HG02981 (cell line): ENCODE results near the gene ASTN2.

Experiments
- ATAC-seq: cut with Tn5 transposase; IDR thresholded peaks from one replicate; pipeline ENCODE4 v1.9.1; 2021; ENCODE audit warnings: mild to moderate bottlenecking, moderate library complexity; ENCODE audit not compliant: unreplicated experiment

ASTN2 gene

DNA sequence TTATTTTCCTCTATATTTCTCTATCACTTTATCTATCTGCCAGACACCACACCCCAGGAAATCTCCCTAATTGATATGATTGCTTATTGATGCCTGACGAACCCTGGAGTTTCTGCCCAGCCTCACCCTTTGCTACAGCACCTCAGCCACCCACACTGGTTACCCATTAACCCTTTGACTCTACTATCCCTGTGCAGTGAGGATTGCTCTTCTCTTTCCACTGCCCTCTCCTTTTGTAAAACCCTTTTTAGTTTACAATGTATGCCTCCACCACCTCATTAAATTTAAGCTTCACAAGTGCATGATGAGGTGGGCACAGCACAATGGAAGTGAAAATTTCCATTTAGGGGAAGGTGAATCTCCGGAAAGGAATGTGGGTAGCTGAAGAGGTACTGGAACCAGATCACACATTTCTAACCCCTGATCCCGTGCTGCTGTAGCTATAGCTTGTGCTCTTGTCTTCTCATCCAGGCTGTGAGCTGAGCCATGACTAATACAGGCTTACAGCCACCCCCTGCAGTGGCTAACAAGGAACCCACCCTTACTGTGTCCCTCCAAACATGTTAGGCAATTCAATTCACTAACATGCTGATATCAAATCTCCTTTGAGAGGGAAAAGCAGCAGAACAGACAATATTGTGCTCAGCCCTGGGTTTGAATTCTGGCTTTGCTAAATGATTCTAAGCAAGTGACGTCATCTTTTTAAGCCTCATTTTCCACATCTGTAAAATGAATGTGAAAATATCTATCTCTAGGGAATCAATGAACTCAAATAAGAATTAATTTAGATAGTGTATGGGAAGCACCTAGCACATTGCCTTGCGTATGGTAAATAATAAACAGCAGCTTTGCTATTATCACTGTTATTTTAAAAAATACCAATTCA lies 914.6 kb downstream of the ASTN2 start:
- ATAC-seq: no peak

DNA sequence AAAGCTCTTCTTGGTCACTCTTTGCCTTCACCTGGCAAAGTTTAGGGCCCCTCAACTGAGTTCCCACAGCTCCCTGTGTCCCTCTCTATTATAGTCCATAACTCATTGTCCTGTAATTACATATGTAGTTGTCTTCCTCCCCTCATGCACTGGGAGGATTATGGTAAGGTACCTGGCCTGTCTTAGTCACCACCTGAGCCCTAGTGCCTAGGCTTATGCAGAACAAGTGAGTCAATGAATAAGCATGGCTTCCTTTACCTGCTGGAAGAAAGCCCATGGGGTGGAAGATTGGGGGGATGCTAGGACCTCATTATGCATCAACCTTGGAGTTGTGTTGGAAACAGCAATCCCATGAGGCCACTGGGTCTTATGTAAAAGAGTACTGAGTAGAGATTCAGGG lies 915.4 kb downstream of the ASTN2 start:
- ATAC-seq: no peak

DNA sequence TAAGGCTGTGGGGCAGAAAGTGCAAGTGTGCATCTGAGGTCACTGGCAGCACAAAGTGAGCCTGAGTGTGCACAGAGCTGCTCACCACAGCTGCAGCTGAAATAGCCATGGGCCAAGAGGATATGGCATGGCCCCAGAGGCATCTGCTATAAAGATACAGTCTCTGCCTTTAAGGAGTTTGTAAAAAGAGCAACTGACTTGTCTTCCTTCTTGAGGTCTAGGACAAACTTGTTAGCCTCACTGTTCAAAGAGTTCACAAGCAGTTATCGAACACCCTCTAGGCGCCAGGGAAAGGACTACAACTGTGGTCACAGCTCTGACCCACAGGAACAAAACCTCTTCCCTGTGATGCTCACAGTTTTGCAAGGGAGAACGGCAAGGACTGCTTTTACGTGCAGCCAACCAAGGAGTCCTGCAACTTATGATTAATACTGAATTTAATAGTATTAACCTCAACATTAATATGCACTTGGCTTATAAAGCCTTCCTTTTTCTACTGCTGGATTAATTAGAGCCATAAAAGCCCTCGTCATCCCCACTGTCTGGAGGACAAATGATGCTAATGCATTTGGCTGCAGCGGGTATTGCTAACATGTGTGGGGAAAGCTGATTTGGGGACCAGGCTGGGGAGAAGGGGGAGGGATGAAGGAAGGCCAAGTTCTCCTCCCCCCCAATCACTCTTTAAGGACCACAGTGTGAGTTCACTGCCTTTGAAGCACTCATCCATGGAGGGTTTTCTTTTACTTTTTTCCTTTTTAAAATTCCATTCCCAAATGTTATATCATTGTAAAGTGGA lies 917.6 kb downstream of the ASTN2 start:
- ATAC-seq: no peak

DNA sequence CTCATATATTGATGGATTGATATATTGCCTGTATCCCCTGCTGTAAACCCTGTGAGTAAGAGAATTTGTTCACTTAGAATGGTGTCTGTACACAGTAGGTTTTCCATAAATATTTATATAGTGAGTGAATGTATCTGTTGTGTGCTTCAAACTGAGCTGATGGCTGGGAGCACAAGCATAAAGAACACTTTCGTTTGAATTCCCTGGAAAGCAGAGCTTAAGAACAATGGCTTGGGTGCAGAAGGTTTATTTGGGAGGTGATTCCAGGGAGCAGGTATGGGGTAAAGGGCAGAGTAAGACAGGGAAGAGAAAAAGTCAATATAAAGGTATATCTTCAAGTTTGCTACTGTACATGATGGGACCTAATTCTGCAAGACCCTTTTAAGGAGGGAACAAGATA lies 918.7 kb downstream of the ASTN2 start:
- no peak for ATAC-seq

DNA sequence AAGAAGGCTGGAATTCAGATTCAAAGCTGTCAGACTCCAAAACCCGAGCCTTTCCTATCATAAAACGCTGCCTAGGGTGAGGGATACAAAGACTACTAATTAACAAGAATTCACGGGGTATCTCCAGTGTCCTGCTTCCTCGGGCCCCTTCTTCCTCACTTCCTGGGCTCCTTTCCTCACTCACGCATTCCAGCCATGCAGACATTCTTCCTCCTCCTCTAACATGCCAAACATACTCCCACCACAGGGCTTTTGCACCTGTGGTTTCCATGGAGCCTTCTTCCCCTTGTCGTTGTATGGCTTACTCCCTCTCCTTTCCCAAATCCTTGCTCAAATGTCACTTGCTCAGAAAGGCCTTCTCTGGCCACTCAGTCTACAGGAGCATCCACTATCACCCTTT lies 919.1 kb downstream of the ASTN2 start:
- ATAC-seq: no peak

DNA sequence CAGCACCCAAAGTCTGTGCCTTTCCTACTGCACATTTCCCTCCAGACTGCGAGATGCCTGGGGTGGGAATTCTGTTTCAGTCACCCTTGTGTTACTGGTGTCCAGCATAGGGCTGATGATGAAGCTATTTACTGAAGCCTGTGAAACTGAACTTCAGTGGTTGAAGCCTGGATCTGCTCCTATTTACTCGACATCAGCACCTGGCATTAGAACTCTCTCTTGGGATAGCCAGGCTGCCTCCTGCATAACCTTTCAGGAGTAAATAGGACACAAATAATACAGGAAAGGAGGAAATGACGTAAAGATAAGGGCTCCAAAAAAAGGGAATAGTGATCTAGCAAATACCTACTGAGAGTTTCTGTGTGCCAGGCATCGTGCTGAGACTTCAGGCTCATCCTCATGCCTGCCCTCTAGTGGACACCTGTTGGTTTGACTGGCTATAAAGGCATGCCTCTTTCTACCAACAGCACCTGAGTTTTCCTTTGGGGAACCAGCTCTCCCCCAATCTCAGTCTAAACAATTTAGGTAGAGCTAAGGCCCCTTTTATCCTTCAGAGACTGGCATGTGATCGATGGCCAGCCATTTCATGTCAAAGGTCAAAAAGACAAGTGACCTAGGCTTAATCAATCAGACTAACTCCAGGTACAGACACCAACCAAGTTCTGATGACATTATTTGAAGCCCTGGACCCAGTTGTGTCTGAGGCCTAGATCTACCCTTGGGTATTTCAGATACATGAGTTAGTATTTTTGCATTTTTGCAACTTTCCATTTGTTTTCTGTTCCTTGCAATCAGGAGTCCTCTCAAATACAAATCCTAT lies 919.8 kb downstream of the ASTN2 start:
- no peak for ATAC-seq

DNA sequence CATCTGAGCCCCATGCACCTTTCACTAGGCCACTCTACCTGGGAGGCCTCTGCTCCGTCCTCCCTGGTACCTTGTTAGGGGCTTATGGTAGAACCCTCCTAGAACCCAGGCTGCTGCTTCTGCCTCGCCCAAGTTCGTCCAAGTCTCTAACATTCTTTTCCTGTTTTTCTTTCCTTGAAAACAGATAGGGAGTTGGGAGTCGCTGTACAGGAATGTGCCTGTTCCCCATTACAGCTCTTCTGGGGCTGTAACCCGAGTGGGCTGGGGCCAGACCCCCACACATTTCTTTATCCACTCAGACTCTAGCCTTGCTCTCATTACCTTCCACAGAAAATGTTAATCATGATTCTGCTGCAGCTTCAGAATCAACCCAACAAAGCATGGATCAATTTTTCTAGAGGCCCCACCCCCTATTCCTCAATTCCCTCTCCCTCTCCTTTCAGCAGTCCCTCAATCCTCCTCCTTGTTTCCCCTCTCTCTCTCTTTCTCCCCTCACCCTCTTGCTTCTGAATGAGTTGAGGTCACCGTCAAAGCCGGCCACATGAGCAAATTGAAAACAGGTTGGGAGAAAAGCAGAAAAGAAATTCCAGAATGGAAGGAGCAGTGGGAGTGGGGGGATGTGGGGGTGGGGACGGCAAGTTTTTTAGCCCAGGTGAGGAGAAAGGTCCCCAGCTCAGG lies 921.5 kb downstream of the ASTN2 start:
- no peak for ATAC-seq

DNA sequence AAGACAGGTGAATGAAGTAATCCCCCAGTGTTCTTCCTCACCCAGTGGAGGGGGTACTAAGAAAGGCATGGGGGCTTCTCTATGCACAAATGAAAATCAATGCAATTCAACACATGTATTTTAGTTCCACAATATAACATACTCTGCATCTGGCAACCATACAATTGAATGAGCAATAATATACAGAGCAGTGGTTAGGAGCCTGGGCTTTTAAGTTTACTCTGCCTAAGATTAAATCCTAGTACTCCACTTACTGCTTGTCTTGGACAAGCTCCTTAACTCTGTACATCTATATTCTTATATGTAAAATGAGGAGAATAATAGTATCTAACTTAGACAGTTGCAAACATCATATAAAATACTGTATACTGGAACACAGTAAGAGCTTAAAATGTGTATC lies 923.2 kb downstream of the ASTN2 start:
- ATAC-seq: no peak

DNA sequence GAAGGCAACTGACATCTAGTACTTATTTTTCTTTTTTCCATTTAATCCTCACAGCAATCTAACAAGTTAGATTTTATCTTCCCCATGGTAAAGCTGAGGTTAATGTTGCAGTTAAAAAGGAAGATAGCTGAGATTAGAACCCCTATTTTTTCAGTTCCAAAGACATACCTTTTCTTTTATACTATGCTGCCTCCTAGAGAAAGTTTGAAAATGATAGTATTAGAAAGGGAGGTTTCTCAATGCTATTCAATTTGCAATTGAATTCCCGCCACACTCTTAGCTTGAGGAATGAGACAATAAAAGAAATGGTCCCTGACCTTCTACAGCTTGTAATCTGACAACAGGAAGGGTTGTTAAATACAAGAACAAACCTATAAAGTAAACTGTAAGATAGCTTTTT lies 923.6 kb downstream of the ASTN2 start:
- no peak for ATAC-seq

DNA sequence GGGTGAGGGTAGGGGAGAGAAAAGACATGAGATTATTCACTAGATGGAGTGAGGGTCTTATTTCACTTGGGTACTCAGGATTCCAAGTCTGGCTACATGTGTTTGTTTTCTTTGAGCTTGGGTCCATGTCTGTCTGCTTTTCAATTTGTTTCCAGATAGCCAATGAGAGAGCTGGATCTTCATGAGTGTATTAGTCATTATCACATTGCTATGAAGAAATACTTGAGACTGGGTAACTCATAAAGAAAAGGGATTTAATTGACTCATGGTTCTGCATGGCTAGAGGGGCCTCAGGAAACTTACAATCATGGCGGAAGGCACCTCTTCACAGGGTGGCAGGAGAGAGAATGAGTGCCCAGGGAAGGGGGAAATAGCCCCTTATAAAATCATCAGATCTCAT lies 924.5 kb downstream of the ASTN2 start:
- ATAC-seq: no peak

DNA sequence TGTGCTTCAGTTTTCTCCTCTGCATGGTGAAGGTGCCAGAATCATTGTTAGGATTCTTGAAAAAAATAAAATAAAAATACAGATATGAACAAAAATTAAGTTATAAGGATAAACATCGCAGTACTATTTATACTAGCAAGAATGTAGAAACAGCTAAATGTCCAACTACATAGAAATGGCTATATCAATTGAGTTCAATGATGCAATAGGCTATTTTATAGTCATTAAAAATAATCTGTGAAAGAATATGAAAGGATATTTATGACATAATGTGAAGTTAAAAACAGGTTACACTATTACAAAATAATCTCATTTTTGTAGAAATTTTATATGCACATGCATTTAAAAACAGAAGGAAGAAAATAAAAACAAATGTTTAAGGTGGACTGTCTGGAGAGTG lies 926.5 kb downstream of the ASTN2 start:
- ATAC-seq: no peak

DNA sequence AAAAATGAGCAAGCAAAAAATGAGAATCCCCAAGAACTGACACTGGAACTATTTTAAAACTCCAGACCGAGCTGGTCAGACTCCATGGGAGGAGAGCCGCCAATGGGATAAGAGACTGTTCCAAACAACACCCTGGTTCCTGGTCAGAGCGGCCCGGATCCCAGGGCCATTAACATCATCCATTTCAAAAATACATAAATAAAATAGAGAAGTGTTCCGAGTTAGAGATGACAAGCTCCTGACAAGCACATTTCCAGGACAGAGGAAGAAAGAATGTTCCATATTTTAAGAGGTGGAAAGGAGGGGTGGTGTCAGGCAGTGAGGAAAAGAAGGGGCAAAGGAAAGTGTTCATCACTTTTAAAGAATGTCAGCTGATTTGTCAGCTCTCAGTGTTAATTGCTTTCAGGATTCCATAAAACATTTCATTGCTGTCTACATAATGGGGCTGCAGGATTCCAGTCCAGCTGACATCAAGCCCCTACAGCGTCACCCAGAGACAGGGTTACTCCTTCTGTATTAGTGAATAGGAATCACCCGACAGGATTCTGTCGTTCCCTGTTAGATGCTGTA lies 930.3 kb downstream of the ASTN2 start:
- no peak for ATAC-seq

DNA sequence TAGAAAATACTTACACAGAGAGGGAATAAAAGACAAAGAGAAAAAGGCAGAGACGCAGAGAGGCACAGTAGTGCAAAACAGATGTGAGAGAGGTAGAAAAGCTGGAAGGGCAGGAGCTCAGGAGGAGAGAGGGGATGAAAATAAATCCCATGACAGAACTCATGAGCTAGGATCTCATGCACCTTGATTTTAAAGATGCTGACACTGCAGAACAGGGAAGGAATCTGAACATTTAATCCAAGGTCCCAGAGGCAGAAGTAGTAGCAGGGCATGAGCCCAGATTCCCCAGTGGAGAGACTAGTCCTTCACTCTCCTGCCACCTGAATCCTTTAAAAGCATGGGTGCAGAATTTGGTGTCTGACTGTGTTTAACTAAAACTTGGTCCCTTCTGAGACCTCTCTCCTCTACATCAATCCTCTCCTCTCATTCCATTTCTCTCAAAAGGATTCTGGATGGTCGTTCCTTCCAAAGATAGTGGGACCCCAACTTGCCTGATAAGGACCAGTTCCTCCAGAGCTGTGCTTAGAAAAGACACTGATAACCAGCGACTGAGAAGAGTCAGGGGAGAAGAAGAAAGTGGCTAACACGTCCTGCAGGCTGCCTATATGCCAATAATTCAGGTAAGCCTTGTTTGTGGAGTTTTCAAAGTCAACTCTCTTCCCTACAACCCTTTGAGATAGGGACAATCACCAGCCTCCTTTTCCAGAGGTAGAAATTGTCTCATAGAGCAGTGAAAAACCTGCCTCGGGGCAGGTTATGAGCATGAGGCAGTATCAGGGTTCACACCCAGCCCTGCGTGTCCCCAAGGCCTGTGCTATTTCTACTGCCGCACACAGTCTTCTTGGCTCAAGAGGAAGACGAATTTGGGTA lies 931.0 kb downstream of the ASTN2 start:
- no peak for ATAC-seq

DNA sequence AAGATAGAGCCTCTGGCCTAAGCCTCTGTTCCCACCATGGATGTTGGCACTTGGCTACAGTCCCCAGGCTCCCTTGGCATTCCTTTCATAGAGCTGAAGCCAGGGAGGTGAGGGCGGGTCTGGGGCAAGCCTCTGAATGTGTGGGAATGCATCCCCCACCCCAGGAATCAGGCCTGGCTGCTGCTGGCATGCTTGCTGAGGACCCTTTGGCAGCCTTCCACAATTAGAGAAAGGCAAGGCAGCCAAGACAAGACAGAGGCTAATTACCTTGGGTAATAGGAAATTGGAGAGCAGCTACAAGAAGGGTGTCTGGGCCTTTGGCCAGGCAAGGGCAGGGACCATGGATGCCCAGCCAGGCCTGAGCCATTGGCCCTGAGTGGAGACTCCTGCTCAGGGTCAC lies 932.1 kb downstream of the ASTN2 start:
- ATAC-seq: no peak

DNA sequence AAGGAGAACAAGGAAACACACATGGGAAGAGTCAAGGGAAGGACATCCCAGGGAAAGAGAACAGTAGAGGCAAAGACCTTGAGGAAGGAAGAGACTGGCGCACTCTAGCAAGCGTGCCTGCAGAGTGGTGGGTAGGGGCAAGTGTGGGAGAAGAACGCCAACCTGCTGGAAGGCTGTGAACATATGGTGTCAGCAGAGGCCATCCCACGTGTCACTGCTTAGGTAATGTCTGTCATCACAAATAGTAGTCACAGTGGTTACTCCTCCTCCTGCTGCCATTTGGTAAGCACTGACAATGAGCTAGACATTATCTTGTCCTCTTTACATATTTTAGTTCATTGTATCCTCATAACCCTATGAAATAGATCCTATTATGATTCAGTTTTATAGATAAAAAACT lies 934.2 kb downstream of the ASTN2 start:
- no peak for ATAC-seq

DNA sequence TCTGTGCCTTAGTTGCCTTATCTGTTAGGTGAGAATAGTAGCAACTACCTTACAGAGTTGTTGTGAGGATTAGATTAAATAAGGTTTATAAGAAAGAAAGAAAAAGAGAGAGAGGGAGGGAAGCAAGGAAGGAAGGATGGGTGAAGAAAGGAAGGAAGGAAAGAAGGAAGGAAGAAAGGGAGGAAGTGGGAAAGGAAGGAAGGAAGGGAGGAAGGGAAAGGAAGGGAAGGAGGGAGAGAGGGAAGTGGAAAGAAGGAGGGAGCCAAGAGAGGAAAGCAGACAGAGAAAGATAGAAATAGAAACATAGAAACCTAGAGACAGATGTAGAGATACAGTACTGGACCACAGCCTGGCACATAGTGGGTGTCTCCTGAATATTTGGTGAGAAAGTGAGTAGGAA lies 934.9 kb downstream of the ASTN2 start:
- ATAC-seq: no peak

DNA sequence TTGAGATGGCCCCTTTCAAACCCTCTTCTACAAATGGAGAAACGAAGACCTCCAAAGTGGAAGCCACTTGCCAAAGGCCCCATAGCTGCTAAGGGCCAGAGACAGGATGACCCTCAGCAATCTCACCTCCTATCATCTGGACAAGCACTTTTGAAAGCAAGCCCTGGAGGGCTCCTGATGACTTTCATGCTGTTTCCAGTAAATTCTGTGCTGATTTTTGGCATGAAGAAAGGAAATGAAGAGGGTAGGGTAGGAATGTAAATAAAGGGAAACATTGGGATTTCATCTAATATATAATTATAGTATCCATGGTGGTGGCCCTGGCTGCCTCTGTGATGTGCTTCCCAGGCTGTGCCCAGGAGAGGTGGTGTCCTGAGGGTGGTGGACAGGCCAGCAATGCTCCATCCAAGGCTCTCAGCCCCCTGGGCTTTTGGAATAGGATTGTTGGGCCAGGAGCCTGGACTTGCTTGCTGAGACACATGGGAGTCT lies 935.8 kb downstream of the ASTN2 start:
- no peak for ATAC-seq

DNA sequence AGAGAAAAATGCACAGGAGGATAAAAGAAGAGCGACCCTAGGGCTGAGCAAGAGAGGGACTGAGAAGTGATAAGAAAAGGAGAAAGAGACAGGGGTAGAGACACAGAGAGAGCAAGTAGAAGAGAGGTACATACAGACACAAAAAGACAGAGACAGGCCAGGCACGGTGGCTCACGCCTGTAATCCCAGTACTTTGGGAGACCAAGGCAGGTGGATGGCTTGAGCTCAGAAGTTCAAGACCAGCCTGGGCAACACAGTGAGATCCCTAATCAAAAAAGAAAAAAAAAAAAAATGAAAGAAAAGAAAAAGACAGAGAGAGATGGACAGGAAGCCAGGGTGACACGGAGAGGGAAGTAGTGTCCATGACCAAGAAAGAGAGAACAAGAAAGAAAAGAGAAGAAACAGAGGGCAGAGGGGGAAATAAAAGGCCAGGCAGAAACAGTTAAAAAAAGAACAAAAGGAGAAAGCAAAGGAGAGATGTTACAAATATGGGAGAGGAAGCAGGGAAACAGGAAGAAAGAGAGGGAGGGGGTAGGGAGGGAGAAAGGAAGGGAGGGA lies 937.2 kb downstream of the ASTN2 start:
- ATAC-seq: no peak

DNA sequence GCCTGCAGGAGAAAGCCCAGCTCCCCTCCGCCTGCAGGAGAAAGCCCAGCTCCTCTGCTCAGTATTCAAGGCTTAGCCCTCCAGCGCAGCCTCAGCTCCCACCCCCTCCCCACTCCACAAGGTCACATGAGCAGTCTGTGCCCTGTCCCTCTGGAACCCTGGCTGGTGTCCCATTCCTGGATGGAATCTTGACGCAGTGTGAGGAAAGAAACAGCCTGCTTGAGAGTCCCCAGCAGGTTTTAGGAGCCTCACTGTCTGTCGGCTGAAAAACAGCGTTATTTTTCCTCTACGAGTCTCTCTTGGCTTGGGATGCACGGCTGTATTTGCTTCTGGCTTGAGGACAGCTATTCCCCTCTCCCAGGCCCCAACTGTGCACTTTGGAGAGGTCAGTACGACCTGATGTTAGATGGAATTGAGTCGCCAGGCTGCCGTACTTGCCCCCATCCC lies 937.9 kb downstream of the ASTN2 start:
- ATAC-seq: no peak
